Activated CD8-positive, alpha-beta T cell treated with anti-CD3 and anti-CD28 coated beads for 36 hours (primary cell): Measurements from ENCODE around the gene GPR137. TPM values are rescaled to one million over a fixed set of nuclear protein-coding genes. Genes with fewer than 3 reads are reported as not detected.

ENCODE experiments used
- ATAC-seq: fragments of 200-7000 bp; cut with Tn5 transposase; one replicate; pipeline ENCODE4 v1.10.0; 2021; ENCODE audit warnings: mild to moderate bottlenecking, moderate library complexity
- CTCF ChIA-PET: fragments of 350-600 bp; sonication (Branson Sonifier 250); formaldehyde crosslinking; loops from one replicate; lab custom pipeline; 2021; ENCODE audit warnings: antibody characterized with exemption; lab: Charles Lee
- POLR2A ChIA-PET: fragments of 350-600 bp; sonication (Branson Sonifier 250); formaldehyde crosslinking; loops from one replicate; lab custom pipeline; 2021; ENCODE audit warnings: antibody characterized with exemption; lab: Charles Lee
- DNase-seq: peaks from one replicate; pipeline ENCODE4 v3.0.0-alpha.2; 2020
- H3K27ac Mint-ChIP-seq: one replicate; pipeline ENCODE4 v1.8.0; 2021; ENCODE audit warnings: mild to moderate bottlenecking, mixed read lengths
- H3K27me3 Mint-ChIP-seq: one replicate; pipeline ENCODE4 v1.8.0; 2021; ENCODE audit warnings: mixed read lengths
- H3K36me3 Mint-ChIP-seq: one replicate; pipeline ENCODE4 v1.8.0; 2021; ENCODE audit warnings: low read depth, mixed read lengths
- H3K4me1 Mint-ChIP-seq: one replicate; pipeline ENCODE4 v1.8.0; 2021; ENCODE audit warnings: low read depth, mixed read lengths
- H3K4me3 Mint-ChIP-seq: one replicate; pipeline ENCODE4 v1.8.0; 2021; ENCODE audit warnings: mild to moderate bottlenecking, moderate library complexity, mixed read lengths
- H3K9me3 Mint-ChIP-seq: one replicate; pipeline ENCODE4 v1.8.0; 2021; ENCODE audit warnings: mixed read lengths
- intact Hi-C: fragments of 100-400 bp; cut with micrococcal nuclease; formaldehyde crosslinking; loops from one replicate; pipeline ENCODE4 v1.10.0; 2022
- total RNA-seq, 2 experiments: library from RNA; stranded (reverse); gene quantifications; one replicate each; pipeline ENCODE4 v1.2.3, GENCODE V29; 2021
- TF ChIP-seq, protein P1 (sequence below): fragments of 200-600 bp; IDR thresholded peaks from one replicate; pipeline ENCODE4 v1.8.0; 2022; ENCODE audit warnings: antibody characterized with exemption, mild to moderate bottlenecking

The GPR137 gene
- total RNA-seq, 2 experiments from 2014 or later: 23.7 to 28.5 TPM

DNA sequence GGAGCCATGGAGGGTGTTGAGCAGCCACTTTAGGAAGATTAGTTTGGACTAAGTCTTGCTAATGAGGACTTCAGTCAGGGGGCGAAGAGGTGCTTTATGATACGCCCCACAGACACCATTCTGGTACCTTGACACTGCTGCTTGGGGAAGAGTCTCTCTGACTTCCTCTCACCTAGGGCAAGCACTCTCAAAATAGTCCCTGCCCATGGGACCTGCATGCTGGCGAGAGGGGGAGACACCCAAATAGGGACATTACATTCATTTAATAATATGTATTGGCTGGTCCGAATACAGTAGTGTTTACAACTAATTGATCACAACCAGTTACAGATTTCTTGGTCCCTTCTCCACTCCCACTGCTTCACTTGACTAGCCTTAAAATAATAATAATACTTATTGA is 10.1 kb downstream of the GPR137 start:
- H3K36me3 Mint-ChIP-seq: no peaks in the 10 kb centered on the region
- no peak overlapping the region for H3K27ac Mint-ChIP-seq
- ChIA-PET CTCF (interaction anchor here (0.7 to 1.5 kb wide), 3 partner anchors 9 to 447 kb away, joined by 3 to 6 read pairs (median 3); partner anchors contain the start of gene PLCB3), POLR2A (no interaction called here)
- peaks cover 9% of the 10 kb centered on the region for H3K4me1 Mint-ChIP-seq
- DNase-seq (no peak), ATAC-seq (no peak)
- no peaks in the 10 kb centered on the region for H3K9me3 Mint-ChIP-seq
- peaks cover 74% of the 10 kb centered on the region for H3K27me3 Mint-ChIP-seq
- TF ChIP-seq, protein P1, sequence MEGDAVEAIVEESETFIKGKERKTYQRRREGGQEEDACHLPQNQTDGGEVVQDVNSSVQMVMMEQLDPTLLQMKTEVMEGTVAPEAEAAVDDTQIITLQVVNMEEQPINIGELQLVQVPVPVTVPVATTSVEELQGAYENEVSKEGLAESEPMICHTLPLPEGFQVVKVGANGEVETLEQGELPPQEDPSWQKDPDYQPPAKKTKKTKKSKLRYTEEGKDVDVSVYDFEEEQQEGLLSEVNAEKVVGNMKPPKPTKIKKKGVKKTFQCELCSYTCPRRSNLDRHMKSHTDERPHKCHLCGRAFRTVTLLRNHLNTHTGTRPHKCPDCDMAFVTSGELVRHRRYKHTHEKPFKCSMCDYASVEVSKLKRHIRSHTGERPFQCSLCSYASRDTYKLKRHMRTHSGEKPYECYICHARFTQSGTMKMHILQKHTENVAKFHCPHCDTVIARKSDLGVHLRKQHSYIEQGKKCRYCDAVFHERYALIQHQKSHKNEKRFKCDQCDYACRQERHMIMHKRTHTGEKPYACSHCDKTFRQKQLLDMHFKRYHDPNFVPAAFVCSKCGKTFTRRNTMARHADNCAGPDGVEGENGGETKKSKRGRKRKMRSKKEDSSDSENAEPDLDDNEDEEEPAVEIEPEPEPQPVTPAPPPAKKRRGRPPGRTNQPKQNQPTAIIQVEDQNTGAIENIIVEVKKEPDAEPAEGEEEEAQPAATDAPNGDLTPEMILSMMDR: no peak
- intact Hi-C loops: no loop called here
- H3K4me3 Mint-ChIP-seq: no peak overlapping the region

DNA sequence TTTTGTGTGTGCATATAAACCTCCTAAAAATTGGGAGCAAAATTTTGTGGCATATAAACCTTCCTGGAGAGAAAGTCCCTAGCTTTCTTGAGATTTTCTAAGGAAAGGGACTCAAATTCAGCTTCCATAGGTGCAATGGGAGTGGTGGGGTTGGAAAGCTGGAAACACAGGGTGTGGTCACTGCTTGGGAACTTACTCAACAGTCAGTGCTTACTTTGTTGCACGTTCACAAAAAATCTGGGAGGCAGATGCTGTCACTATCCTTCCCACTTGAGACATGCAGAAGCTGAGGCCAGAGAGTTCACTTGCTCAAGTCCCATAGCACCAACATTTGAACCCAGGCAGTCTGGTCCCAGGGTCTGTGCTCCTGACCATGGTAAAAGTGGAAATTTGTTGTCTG is 10.6 kb downstream of the GPR137 start:
- intact Hi-C loops: no loop called here
- TF ChIP-seq, protein P1: no peak
- ATAC-seq (no peak), DNase-seq (no peak)
- ChIA-PET CTCF (interaction anchor here (1.2 to 1.5 kb wide), 2 partner anchors 25 to 45 kb away, joined by 3 to 4 read pairs; partner anchors contain the start of gene PLCB3), POLR2A (interaction anchor here (0.6 to 1.6 kb wide), 4 partner anchors 24 to 72 kb away, joined by 3 to 4 read pairs (median 4); no protein-coding TSS in a partner anchor)
- Mint-ChIP-seq H3K4me3 (no peak overlapping the region), H3K27me3 (peaks cover 73% of the 10 kb centered on the region), H3K4me1 (peaks cover 11% of the 10 kb centered on the region), H3K36me3 (no peaks in the 10 kb centered on the region), H3K27ac (no peak overlapping the region), H3K9me3 (no peaks in the 10 kb centered on the region)

DNA sequence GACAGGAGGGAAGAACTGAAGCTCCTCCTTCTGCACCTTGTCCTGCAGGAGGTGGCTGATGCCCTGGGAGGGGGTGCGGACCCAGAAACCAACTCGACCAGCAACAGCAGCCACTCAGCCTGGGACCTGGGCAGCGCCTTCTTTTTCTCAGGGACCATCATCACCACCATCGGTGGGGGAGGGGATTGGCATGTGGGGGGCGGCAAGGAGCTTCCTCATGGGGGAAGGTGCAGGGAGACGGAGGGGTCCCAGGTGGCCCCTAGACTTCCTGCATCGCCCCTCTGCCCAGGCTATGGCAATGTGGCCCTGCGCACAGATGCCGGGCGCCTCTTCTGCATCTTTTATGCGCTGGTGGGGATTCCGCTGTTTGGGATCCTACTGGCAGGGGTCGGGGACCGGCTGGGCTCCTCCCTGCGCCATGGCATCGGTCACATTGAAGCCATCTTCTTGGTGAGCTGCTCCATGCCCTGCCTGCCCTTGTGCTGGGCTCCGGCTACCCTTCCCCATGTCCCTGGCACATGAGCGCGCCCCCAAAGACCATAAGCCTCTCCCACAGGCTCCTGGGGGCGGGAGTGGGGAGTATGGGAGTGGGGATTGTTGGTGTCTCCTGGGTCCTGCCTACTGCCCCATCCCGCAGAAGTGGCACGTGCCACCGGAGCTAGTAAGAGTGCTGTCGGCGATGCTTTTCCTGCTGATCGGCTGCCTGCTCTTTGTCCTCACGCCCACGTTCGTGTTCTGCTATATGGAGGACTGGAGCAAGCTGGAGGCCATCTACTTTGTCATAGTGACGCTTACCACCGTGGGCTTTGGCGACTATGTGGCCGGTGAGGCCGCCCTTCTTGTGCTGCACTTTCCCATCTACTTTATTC is 11.4 kb downstream of the GPR137 start:
- no peak overlapping the region for H3K27ac Mint-ChIP-seq
- DNase-seq (no peak), ATAC-seq (no peak)
- intact Hi-C loops: no loop called here
- no peak overlapping the region for H3K4me3 Mint-ChIP-seq
- peaks cover 76% of the 10 kb centered on the region for H3K27me3 Mint-ChIP-seq
- H3K4me1 Mint-ChIP-seq: peaks cover 11% of the 10 kb centered on the region
- no peaks in the 10 kb centered on the region for H3K9me3 Mint-ChIP-seq
- TF ChIP-seq, protein P1: no peak
- no peaks in the 10 kb centered on the region for H3K36me3 Mint-ChIP-seq
- POLR2A ChIA-PET: interaction anchor here (0.6 to 1.6 kb wide), 4 partner anchors 25 to 72 kb away, joined by 3 to 4 read pairs (median 4); no protein-coding TSS in a partner anchor
- CTCF ChIA-PET: interaction anchor here (1.2 to 1.5 kb wide), 2 partner anchors 25 to 46 kb away, joined by 3 to 4 read pairs; partner anchors contain the start of gene PLCB3

DNA sequence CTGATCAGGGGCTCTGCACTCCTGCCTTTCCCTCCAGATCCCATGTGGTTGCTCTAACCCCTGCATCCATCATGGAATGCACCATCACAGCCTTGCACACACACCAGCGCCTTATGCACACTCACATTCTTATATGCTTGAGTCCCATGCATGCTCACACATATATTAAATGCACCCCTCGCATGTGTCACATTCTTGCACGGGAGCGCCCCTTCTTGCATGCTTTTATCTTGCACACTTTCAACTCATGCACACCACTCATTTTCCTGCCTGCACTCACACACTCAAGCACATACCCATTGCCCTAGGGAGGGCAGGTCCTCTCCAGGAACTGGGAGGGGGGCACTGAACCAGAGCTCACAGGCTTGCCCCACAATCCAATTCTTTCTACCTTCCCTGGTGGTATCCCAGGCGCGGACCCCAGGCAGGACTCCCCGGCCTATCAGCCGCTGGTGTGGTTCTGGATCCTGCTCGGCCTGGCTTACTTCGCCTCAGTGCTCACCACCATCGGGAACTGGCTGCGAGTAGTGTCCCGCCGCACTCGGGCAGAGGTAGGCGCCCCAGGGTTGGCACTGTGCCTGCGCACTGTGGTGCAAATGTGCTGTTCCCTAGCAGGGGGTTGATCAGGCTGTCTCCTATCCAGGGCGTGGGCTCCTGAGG is 12.2 kb downstream of the GPR137 start:
- ChIA-PET POLR2A (interaction anchor here (1.6 kb wide), 1 partner anchor 73 kb away, joined by 3 read pairs; no protein-coding TSS in a partner anchor), CTCF (no interaction called here)
- Mint-ChIP-seq H3K27me3 (peaks cover 73% of the 10 kb centered on the region), H3K36me3 (no peaks in the 10 kb centered on the region), H3K9me3 (no peaks in the 10 kb centered on the region), H3K27ac (no peak overlapping the region), H3K4me3 (no peak overlapping the region), H3K4me1 (peaks cover 11% of the 10 kb centered on the region)
- intact Hi-C loops: no loop called here
- no peak for ATAC-seq
- TF ChIP-seq, protein P1: no peak
- no peak for DNase-seq
